Endothelial cell (in vitro differentiated cells): ENCODE data around the gene ERC1. TPM values are rescaled to one million over a fixed set of nuclear protein-coding genes. Genes with fewer than 3 reads are reported as not detected.

Source experiments
- DNase-seq: peaks from one replicate; pipeline ENCODE4 v3.0.0; 2021; ENCODE audit warnings: low spot score
- H3K27ac Mint-ChIP-seq: one replicate; pipeline ENCODE4 v1.8.0; 2021; ENCODE audit warnings: mixed read lengths, inconsistent platforms; ENCODE audit not compliant: unreplicated experiment
- H3K27me3 Mint-ChIP-seq: one replicate; pipeline ENCODE4 v1.8.0; 2021; ENCODE audit warnings: mild to moderate bottlenecking, moderate library complexity, mixed read lengths, inconsistent platforms; ENCODE audit not compliant: unreplicated experiment
- H3K36me3 Mint-ChIP-seq: one replicate; pipeline ENCODE4 v1.8.0; 2021; ENCODE audit warnings: mild to moderate bottlenecking, low read depth, mixed read lengths, inconsistent platforms; ENCODE audit not compliant: unreplicated experiment
- H3K4me1 Mint-ChIP-seq: one replicate; pipeline ENCODE4 v1.8.0; 2021; ENCODE audit warnings: mild to moderate bottlenecking, mixed read lengths, inconsistent platforms; ENCODE audit not compliant: unreplicated experiment
- H3K4me3 Mint-ChIP-seq: one replicate; pipeline ENCODE4 v1.8.0; 2021; ENCODE audit warnings: mild to moderate bottlenecking, mixed read lengths, inconsistent platforms; ENCODE audit not compliant: unreplicated experiment
- H3K9me3 Mint-ChIP-seq: one replicate; pipeline ENCODE4 v1.8.0; 2021; ENCODE audit warnings: mixed read lengths, inconsistent platforms; ENCODE audit not compliant: unreplicated experiment
- total RNA-seq: library from RNA; stranded (reverse); fragmentation: NEBNext Ultra II Directional; extraction: Animal tissue kit (Norgen Biotek cat#: 25700); gene quantifications from one replicate; pipeline ENCODE4 v1.2.1, GENCODE V29; 2021; ENCODE audit not compliant: unreplicated experiment
- TF ChIP-seq, protein P1 (sequence below): fragments of 200-600 bp; sonication (generic); IDR thresholded peaks from one replicate; pipeline ENCODE4 v1.5.0; 2021; ENCODE audit warnings: antibody characterized with exemption; ENCODE audit not compliant: unreplicated experiment

ERC1 gene
- total RNA-seq, 1 donor from 2014 or later: 57.9 TPM

- Mint-ChIP-seq H3K36me3 (peaks cover 4% of the 10 kb centered on the region), H3K27me3 (no peaks in the 10 kb centered on the region), H3K4me1 (peaks cover 18% of the 10 kb centered on the region), H3K27ac (no peak overlapping the region), H3K4me3 (no peak overlapping the region), H3K9me3 (no peaks in the 10 kb centered on the region)
- TF ChIP-seq, protein P1, sequence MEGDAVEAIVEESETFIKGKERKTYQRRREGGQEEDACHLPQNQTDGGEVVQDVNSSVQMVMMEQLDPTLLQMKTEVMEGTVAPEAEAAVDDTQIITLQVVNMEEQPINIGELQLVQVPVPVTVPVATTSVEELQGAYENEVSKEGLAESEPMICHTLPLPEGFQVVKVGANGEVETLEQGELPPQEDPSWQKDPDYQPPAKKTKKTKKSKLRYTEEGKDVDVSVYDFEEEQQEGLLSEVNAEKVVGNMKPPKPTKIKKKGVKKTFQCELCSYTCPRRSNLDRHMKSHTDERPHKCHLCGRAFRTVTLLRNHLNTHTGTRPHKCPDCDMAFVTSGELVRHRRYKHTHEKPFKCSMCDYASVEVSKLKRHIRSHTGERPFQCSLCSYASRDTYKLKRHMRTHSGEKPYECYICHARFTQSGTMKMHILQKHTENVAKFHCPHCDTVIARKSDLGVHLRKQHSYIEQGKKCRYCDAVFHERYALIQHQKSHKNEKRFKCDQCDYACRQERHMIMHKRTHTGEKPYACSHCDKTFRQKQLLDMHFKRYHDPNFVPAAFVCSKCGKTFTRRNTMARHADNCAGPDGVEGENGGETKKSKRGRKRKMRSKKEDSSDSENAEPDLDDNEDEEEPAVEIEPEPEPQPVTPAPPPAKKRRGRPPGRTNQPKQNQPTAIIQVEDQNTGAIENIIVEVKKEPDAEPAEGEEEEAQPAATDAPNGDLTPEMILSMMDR: no peak
- no peak for DNase-seq
Observed at GRCh38 chr12:1463073-1463905, 472.3 kb downstream of the ERC1 start.

DNA sequence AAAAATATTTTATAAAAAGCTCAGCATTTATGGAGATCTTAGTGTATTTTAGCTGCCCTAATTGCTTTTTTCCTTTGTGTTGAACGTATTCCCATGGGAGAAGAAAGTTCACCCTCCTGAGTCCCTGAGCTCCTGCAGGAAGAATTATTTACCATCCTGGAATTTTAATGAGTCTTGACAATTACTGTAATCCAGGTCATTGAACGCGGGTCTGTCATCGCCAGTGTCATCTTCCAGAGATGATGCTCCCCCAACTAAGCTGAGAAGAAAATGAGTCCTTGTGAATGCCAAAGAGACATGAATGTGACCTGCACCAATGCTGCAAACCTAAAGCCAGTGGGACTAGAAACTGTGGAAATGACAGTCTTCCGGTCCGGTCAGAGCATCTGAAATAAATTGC lies 473.9 kb downstream of the ERC1 start:
- no peak for DNase-seq
- H3K36me3 Mint-ChIP-seq: peaks cover 4% of the 10 kb centered on the region
- no peaks in the 10 kb centered on the region for H3K27me3 Mint-ChIP-seq
- no peak overlapping the region for H3K27ac Mint-ChIP-seq
- no peak overlapping the region for H3K4me3 Mint-ChIP-seq
- peaks cover 18% of the 10 kb centered on the region for H3K4me1 Mint-ChIP-seq
- no peaks in the 10 kb centered on the region for H3K9me3 Mint-ChIP-seq
- TF ChIP-seq, protein P1: no peak

DNA sequence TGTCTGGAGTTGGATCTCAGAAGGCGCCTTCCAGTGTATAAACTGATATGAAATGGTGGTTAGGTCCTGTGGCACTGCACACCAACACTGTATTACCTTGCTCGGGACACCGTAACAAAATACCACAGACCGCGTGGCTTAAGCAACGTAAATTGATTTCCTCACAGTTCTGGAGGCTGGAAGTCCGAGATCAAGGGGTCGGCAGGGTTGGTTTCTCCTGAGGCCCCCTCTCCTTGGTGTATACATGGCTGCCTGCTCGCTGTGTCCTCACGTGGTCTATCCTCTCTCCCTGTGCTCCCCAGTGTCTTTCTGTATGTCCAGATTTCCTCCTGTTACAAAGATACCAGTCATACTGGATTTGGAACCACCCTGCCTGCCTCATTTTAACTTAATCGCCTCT lies 475.0 kb downstream of the ERC1 start:
- peaks cover 5% of the 10 kb centered on the region for H3K36me3 Mint-ChIP-seq
- H3K9me3 Mint-ChIP-seq: no peaks in the 10 kb centered on the region
- no peaks in the 10 kb centered on the region for H3K27me3 Mint-ChIP-seq
- H3K4me3 Mint-ChIP-seq: no peak overlapping the region
- no peak for DNase-seq
- H3K27ac Mint-ChIP-seq: no peak overlapping the region
- H3K4me1 Mint-ChIP-seq: peaks cover 27% of the 10 kb centered on the region
- TF ChIP-seq, protein P1: no peak

DNA sequence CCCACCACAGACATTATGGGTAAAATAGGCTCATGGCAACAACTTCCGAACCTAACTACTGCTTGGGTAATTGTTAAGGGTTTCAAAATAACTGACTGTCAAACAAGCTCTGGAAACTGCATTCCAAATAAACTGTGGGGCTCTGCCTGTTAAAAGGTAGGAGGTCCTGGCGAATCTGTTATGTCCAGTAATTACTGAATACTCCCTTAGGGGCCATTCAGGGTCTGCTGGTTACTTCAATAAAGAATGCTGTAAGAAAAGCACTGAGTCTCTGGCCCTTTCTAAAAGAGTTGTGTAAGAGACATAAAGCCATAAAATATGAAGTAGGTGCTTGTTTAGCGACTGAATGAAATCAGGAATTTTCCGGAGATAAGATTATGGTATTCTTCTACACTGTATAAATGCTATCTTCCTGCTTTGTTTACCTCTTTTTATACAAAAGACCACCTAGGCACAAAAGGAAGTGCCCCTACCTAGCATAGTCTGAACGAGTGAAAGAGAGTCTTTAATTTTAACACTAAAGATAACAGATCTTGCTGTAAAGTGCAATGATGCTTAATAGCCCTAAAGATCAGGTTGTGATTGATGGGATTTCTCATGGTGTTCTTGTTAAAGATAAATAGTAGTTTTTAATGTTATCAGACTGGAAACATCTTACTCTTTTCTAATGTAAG lies 475.6 kb downstream of the ERC1 start:
- Mint-ChIP-seq H3K9me3 (no peaks in the 10 kb centered on the region), H3K4me1 (peaks cover 28% of the 10 kb centered on the region)

More for the DNA sequence above, 475.6 kb downstream of the ERC1 start:
- peaks cover 8% of the 10 kb centered on the region for H3K36me3 Mint-ChIP-seq
- TF ChIP-seq, protein P1: no peak
- no peaks in the 10 kb centered on the region for H3K27me3 Mint-ChIP-seq
- H3K27ac Mint-ChIP-seq: no peak overlapping the region
- H3K4me3 Mint-ChIP-seq: no peak overlapping the region
- no peak for DNase-seq
